LNCAP (cell line): ENCODE results near the gene PLOD1.

Experiments
- TF ChIP-seq, protein P1 (sequence below): fragments of 450-650 bp; IDR thresholded peaks from 2 replicates; pipeline ENCODE4 v1.5.1; 2017; ENCODE audit warnings: mild to moderate bottlenecking

Gene PLOD1

DNA sequence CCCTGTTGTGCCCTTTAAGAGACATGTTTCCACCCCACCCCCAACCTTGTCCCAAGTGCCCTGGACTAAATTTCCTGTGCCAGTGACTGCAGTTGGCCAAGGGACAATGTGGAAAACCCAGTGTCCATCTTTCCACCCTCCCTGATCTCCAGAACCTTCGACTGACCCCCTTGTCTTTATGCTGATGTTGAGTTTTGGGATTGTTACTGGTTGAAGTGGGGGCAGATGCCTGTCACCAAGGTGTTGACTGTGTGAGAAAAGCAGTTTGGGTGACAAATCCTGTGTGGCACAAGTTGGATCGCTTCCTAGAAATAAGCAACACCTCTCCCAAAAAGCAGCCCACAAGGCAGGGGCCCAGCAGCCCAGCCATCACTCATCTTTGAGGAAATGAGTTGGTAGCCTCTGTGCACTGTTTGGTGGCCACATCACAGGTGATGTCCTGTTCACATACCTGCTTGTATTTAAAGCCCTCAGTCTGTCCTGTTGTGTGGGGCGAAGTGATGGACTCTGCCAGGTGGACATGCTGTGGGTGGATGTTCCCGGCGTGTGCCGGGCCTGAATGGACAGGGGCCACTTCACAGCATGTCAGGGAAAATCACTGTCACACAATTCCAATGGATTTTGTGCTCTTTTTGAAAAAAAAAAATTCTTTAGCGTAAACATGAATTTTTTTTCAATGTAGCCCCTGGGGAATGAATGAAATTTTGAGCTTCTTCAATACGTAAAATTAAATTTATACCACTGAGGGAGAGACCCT lies 78.2 kb downstream of the PLOD1 start:
- TF ChIP-seq, protein P1, sequence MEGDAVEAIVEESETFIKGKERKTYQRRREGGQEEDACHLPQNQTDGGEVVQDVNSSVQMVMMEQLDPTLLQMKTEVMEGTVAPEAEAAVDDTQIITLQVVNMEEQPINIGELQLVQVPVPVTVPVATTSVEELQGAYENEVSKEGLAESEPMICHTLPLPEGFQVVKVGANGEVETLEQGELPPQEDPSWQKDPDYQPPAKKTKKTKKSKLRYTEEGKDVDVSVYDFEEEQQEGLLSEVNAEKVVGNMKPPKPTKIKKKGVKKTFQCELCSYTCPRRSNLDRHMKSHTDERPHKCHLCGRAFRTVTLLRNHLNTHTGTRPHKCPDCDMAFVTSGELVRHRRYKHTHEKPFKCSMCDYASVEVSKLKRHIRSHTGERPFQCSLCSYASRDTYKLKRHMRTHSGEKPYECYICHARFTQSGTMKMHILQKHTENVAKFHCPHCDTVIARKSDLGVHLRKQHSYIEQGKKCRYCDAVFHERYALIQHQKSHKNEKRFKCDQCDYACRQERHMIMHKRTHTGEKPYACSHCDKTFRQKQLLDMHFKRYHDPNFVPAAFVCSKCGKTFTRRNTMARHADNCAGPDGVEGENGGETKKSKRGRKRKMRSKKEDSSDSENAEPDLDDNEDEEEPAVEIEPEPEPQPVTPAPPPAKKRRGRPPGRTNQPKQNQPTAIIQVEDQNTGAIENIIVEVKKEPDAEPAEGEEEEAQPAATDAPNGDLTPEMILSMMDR: no peak

GRCh38 chr1:12014141-12014991 lies 79.8 kb downstream of the PLOD1 start:
- TF ChIP-seq, protein P1: no peak

- TF ChIP-seq, protein P1: no peak
Measured at GRCh38 chr1:12015001-12015491, 80.5 kb downstream of the PLOD1 start.

- TF ChIP-seq, protein P1: no peak
Measured at GRCh38 chr1:12015499-12015898, 81.0 kb downstream of the PLOD1 start.

- TF ChIP-seq, protein P1: no peak
Measured at GRCh38 chr1:12016182-12016581, 81.7 kb downstream of the PLOD1 start.

- TF ChIP-seq, protein P1: no peak
Measured at GRCh38 chr1:12019858-12020509, 85.5 kb downstream of the PLOD1 start.

DNA sequence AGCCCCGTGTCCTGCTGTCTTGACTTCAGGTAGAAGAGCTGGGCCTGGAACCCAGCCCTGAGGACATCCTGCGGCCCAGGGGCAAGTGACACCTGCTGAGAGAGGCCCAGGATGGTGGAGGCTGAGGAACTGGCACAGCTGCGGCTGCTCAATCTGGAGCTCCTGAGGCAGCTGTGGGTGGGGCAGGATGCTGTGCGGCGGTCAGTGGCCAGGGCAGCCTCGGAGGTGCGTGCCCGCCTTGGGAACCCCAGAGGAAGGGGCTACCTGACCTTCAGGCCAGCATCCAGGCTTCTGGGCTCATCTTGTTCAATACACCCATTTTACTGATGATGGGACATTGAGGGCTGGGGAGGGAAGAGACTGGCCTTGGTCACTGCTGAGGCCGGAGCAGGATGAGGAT lies 87.1 kb downstream of the PLOD1 start:
- TF ChIP-seq, protein P1: no peak
